ENCODE measurements around the gene RPAP3.

RPAP3 gene, protein sequence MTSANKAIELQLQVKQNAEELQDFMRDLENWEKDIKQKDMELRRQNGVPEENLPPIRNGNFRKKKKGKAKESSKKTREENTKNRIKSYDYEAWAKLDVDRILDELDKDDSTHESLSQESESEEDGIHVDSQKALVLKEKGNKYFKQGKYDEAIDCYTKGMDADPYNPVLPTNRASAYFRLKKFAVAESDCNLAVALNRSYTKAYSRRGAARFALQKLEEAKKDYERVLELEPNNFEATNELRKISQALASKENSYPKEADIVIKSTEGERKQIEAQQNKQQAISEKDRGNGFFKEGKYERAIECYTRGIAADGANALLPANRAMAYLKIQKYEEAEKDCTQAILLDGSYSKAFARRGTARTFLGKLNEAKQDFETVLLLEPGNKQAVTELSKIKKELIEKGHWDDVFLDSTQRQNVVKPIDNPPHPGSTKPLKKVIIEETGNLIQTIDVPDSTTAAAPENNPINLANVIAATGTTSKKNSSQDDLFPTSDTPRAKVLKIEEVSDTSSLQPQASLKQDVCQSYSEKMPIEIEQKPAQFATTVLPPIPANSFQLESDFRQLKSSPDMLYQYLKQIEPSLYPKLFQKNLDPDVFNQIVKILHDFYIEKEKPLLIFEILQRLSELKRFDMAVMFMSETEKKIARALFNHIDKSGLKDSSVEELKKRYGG

DNA sequence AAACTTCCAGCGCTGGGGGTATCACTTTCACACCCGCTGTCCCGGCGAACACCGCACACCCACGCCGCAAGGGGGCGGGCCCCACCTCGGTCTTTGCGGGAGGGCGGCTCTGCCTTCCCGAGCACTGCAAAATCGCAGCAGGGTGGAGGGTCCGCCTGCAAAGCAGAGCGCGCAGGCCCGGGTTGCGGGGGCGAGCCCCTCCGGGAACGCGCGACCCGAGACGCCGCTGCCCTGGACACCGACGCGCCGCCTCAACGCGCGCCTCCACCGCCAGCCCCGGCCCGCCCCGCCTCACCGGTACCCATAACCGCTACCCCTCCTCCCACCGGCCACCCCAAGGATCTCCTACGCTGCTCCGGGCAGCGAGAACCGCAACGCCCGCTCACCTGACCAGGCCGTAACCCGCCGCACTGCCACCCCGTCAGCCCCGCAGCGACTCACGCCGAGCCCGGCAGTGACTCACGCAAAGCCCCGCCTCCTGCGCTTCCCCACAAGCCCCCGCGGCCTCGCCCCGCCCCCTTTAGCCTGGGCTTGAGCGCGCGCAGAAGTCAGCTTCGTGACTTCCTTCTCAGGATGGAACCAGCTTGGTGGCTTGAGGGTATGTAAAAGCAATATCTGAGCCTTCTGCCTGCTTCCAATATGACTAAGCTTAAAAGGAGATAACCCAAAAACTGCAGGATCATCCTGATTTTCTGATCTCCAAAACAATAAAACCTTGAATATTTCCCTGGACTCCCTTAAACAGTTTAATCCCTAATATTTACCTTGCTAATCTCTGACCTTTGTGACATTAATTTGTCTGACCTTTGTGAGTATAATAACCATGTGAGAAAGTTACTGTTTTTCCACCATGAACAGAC, at the start of gene RPAP3:
TSS of gene RPAP3 (minus strand) at position 465 of the 860 bp plus-strand sequence. CDS start 3,190 bp downstream, outside the sequence.
- DNase-seq (ENCODE audit: extremely low read depth in 1 of 2, low read depth in 1 of 2) = peak; percentile 96 to 97

DNA sequence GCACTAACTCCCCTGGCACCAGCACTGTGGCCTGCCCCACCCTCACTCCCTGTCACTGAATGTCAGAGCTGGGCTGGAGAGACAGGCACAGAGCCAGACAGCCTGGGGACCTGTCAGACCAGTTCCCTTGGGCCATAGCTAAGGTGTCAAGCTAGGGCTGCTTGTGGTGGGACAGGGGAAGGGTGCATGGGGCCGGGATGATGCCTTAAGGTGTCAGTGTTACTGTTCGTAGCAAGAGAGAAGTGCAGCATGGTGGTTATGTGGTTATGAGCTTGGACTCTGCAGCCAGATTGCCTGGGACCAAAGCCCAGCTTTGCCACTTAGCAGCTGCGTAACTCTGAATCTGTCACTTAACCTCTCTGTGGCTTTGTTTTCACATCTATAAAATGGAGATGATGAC, 49.1 kb upstream of the RPAP3 start:
- no peak for DNase-seq (ENCODE audit: extremely low read depth in 1 of 2, low read depth in 1 of 2)

GRCh38 chr12:47754126-47754525, 48.3 kb upstream of the RPAP3 start:
- no peak for DNase-seq (ENCODE audit: extremely low read depth in 1 of 2, low read depth in 1 of 2)

- DNase-seq (ENCODE audit: extremely low read depth in 1 of 2, low read depth in 1 of 2) = no peak
These were observed 47.5 kb upstream of the RPAP3 start for GRCh38 chr12:47753021-47754001.

GRCh38 chr12:47752552-47752951, 46.7 kb upstream of the RPAP3 start:
- DNase-seq (ENCODE audit: extremely low read depth in 1 of 2, low read depth in 1 of 2) = no peak

- no peak for DNase-seq (ENCODE audit: extremely low read depth in 1 of 2, low read depth in 1 of 2)
These were observed 46.3 kb upstream of the RPAP3 start for GRCh38 chr12:47752121-47752520.

GRCh38 chr12:47751561-47751960, 45.7 kb upstream of the RPAP3 start:
- no peak for DNase-seq (ENCODE audit: extremely low read depth in 1 of 2, low read depth in 1 of 2)

DNA sequence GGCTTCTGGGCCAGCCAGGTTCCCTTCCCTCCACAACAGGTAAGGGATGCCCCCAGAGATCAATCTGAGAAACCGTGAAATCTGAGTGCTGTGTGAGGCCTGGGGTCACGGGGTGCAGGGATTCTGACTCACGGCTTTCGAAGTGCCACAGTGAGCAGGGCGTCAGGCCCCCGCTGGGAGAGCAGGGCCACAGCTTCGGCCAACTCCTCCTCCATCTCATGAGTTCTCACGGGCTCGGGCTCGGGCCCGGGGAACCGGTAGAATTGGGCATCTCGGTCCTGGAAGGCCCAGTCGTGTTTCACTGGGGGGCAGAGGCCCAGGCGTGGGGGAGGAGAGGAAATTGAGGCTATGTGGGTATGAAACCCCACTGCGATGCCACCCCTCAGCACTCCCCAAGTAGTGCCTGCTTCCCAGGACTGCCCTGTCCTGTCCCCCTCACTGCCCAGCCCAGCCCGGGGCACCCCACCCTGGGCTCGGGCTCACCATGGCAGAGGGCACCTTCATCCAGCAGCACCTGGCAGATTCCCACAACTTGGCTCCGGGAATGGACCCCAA, 45.2 kb upstream of the RPAP3 start:
- DNase-seq (ENCODE audit: extremely low read depth in 1 of 2, low read depth in 1 of 2) = no peak

- DNase-seq (ENCODE audit: extremely low read depth in 1 of 2, low read depth in 1 of 2) = no peak
These were observed 44.5 kb upstream of the RPAP3 start for GRCh38 chr12:47750229-47750798.

- DNase-seq (ENCODE audit: extremely low read depth in 1 of 2, low read depth in 1 of 2) = no peak
These were observed 43.1 kb upstream of the RPAP3 start for GRCh38 chr12:47748899-47749298.

DNA sequence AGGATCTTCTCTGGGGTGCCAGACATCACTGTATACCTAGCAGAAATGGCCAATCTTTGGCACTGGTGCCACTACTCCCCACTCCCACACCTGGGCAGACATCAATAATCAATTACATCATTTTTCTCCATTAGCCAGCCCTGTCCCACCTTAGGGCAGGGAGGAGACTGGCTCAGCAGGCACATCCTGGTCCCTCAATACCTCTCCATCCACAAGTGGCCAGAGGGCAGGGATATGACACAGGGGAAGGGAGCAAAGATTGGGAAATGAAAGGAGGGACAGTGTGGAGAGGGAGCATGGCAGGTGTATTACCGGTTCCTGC, 42.6 kb upstream of the RPAP3 start:
- DNase-seq (ENCODE audit: extremely low read depth in 1 of 2, low read depth in 1 of 2) = no peak

DNA sequence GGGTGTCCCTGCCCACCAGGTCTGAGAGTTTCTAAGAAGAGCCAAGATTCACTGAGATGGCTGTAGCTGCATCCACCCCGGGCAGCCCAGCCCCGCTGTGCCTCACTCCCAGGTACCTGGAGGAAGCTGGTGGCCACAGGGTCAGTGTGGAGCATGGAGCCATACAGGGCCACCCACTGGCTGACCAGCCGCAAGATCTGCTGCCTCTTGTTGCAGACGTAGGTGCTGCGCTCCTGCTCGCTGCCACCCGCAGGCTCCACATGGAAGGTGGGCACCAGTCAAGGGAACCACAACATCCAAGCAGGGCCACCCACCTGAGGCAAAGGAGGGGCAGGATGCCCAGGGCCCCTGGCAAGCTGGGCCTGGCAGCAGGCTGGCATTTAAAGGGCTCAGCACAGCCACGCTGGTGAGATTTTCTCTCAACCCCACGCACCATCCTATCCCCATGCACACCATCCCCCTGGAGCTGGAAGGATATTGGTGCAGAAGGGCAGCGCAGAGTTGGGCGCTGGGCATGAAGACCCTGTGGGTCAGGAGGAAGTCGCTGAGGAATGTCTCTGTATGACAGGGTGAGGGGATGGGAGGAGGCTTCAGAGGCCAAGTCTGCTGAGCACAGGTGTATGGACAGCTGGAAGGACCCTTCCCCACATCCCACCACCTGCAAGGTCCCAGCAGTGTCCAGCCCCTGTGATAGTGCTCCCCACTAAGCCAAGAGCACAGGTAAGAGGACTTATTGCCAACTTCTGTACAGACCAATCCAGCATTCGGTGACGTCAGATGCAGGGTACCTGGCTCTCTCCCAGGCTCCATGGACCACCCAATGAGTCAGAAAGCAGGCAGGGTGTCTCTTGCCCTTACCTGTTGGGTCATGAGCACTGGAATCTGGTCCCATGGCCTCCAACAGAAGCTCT, 42.0 kb upstream of the RPAP3 start:
- no peak for DNase-seq (ENCODE audit: extremely low read depth in 1 of 2, low read depth in 1 of 2)

DNA sequence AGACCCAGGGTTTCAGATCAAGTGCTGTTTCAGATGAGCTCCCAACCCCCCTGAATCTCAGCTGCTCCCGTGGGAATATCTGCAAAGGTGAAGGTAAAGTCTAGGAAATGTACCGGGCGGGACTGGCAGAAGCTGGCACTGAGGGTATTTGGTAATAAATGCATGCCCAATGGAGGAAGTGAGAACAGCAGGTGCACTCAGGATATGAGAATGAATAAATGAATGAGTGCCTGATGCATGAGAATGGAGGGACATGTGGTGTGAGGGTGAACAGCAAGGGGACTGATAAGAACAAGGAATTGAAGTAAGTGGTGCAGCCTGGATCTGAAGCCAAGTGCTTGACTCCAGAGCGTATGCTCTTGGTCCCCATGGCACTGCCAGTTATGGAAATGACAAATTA, 41.3 kb upstream of the RPAP3 start:
- no peak for DNase-seq (ENCODE audit: extremely low read depth in 1 of 2, low read depth in 1 of 2)

DNA sequence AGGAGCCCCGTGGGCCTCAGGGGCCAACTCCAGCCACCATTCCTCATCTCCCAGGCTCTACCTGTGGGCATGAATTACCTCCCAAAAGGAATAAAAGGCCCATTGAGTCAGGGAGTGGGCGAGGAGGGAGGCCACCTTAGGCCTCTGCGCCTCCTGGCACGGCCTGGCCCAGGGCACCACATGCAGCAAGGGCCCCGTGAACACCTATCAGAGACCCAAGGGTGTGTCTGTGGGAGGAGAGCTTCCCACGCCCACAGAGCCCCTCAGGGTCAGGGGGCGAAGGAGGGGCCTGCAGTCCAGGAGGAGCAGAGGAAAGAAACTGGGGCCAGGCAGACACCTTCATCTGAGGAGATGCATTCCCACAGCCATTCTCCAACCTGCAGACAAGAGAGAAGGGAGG, 40.7 kb upstream of the RPAP3 start:
- DNase-seq (ENCODE audit: extremely low read depth in 1 of 2, low read depth in 1 of 2) = no peak

DNA sequence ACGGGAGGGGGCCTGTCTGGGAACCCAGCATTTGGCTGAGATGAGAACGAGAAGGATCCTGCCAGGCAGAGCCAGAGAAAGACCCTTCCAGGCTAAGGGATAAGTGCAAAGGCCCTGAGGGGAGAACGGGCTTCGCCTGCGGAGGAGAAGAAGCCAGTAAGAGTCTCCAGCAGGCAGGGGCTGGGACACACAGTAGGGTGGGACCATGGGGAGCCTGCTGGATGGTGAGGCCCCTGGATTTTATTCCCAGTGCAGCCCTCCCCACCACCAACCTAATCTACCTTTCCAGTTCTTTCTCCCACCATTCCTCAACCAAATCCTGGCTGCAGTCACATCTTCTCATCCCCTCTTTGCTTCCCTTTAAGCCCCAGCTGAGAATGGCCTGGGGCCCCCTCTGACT, 40.2 kb upstream of the RPAP3 start:
- DNase-seq (ENCODE audit: extremely low read depth in 1 of 2, low read depth in 1 of 2) = no peak

GRCh38 chr12:47745485-47746041, 39.7 kb upstream of the RPAP3 start:
- no peak for DNase-seq (ENCODE audit: extremely low read depth in 1 of 2, low read depth in 1 of 2)

GRCh38 chr12:47744778-47745436, 39.1 kb upstream of the RPAP3 start:
- DNase-seq (ENCODE audit: extremely low read depth in 1 of 2, low read depth in 1 of 2) = no peak
